DMS153 treated with DMSO at 0.1 percent for 48 hours (cell line): Measurements from ENCODE around the gene VCL.
"Not testable (repeated sequence)": the region's sequence is repeated elsewhere in the genome, so short reads cannot be mapped to it uniquely, and the experiment has no call there.

Source experiments
- DNase-seq: peaks from one replicate; lab custom pipeline; 2025; ENCODE audit not compliant: unreplicated experiment; lab: John Stamatoyannopoulos, UW

VCL gene

GRCh38 chr10:74103560-74104258, 105.8 kb downstream of the VCL start:
- DNase-seq = no peak

GRCh38 chr10:74104480-74104879, 106.6 kb downstream of the VCL start:
- DNase-seq = no peak

- no peak for DNase-seq
Measured at GRCh38 chr10:74104996-74105395, 107.1 kb downstream of the VCL start.

GRCh38 chr10:74107391-74107790, 109.5 kb downstream of the VCL start:
- no peak for DNase-seq

GRCh38 chr10:74109452-74109851, 111.5 kb downstream of the VCL start:
- DNase-seq = no peak

GRCh38 chr10:74110120-74110519, 112.2 kb downstream of the VCL start:
- DNase-seq = no peak

- DNase-seq = no peak
Measured at GRCh38 chr10:74111799-74112198, 113.9 kb downstream of the VCL start.

- no peak for DNase-seq
Measured at GRCh38 chr10:74113546-74113945, 115.6 kb downstream of the VCL start.

GRCh38 chr10:74114041-74114448, 116.1 kb downstream of the VCL start:
- no peak for DNase-seq

GRCh38 chr10:74117738-74118137, 119.8 kb downstream of the VCL start:
- no peak for DNase-seq

GRCh38 chr10:74118804-74119203, 120.9 kb downstream of the VCL start:
- no peak for DNase-seq

GRCh38 chr10:74120911-74121310, 123.0 kb downstream of the VCL start:
- DNase-seq = no peak

- no peak for DNase-seq
Measured at GRCh38 chr10:74121368-74121767, 123.5 kb downstream of the VCL start.

GRCh38 chr10:74122060-74122459, 124.1 kb downstream of the VCL start:
- no peak for DNase-seq

- DNase-seq = no peak
Measured at GRCh38 chr10:74123081-74123480, 125.2 kb downstream of the VCL start.

- no peak for DNase-seq
Measured at GRCh38 chr10:74133923-74134820, 136.3 kb downstream of the VCL start.

GRCh38 chr10:74135452-74135851, 137.5 kb downstream of the VCL start:
- DNase-seq = no peak

GRCh38 chr10:74137992-74138391, 140.1 kb downstream of the VCL start:
- DNase-seq = no peak

- DNase-seq = not testable (repeated sequence)
Measured at GRCh38 chr10:74138596-74138995, 140.7 kb downstream of the VCL start.

GRCh38 chr10:74139981-74140380, 142.1 kb downstream of the VCL start:
- DNase-seq = no peak

- DNase-seq = no peak
Measured at GRCh38 chr10:74140553-74140952, 142.6 kb downstream of the VCL start.

- no peak for DNase-seq
Measured at GRCh38 chr10:74145133-74145532, 147.2 kb downstream of the VCL start.
